ENCODE results near the gene XPNPEP1. TPM values are rescaled to one million over a fixed set of nuclear protein-coding genes. Genes with fewer than 3 reads are reported as not detected.

XPNPEP1 gene
- total and polyA plus RNA-seq, 8 donors = 34.1 to 112 (median 72.8) TPM

GRCh38 chr10:109926061-109926745 is 2.9 kb upstream of the XPNPEP1 start:
- ATAC-seq (no peak), FAIRE-seq (no peak), DNase-seq (no peak)
- H3K27me3 ChIP-seq = no peaks in the 10 kb centered on the region
- no peak overlapping the region for H3K4me3 ChIP-seq
- H3K9me3 ChIP-seq = no peaks in the 10 kb centered on the region
- no peak overlapping the region for H3K27ac ChIP-seq
- intact Hi-C loops (cut with DNase I) = no loop called here
- no peaks in the 10 kb centered on the region for H3K36me3 ChIP-seq
- WGBS, 2 donors = 79 to 88% methylated on average over 10 of the region's 10 CpGs
- H3K4me1 ChIP-seq = peaks cover 7 to 24% (median 15%) of the 10 kb centered on the region in 3 donors
- TF ChIP-seq, protein P1, sequence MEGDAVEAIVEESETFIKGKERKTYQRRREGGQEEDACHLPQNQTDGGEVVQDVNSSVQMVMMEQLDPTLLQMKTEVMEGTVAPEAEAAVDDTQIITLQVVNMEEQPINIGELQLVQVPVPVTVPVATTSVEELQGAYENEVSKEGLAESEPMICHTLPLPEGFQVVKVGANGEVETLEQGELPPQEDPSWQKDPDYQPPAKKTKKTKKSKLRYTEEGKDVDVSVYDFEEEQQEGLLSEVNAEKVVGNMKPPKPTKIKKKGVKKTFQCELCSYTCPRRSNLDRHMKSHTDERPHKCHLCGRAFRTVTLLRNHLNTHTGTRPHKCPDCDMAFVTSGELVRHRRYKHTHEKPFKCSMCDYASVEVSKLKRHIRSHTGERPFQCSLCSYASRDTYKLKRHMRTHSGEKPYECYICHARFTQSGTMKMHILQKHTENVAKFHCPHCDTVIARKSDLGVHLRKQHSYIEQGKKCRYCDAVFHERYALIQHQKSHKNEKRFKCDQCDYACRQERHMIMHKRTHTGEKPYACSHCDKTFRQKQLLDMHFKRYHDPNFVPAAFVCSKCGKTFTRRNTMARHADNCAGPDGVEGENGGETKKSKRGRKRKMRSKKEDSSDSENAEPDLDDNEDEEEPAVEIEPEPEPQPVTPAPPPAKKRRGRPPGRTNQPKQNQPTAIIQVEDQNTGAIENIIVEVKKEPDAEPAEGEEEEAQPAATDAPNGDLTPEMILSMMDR (IDR thresholded peaks at IDR 0.05) = no peak

DNA sequence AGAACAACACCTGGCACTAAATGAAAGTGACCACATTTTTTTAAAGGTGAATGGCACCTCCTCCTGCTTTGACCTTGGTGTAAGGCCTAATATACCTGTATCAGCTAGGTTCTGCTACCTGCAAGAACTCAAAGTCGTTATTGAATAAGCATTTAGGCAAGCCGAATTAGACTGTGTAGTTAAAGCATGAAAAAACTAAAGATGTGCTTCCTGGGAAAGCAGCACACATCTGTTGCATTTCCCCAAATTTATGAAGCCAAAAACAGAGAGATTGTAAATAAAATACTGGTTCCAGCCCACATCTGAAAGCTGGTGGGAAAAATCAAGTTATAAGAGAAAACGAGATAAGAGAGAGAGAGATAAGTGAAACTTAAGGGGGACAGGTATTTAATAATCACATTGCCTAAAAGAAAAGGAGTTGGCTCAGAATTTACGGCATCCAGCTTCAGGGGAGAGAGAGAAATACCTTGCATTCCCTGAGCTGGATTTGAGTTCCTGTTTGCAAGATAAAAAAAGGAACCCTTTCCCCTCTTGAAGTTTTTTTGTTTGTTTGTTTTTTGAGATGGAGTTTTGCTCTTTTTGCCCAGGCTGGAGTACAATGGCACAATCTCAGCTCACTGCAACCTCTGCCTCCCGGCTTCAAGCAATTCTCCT is 1.8 kb upstream of the XPNPEP1 start:
- peak in 1 of 4 donors; percentile 5 for ATAC-seq
- WGBS, 2 donors = 22 to 32% methylated on average over 5 of the region's 5 CpGs
- no peak for DNase-seq
- FAIRE-seq = no peak
- H3K4me1 ChIP-seq = peaks cover 7 to 33% (median 21%) of the 10 kb centered on the region in 3 donors
- intact Hi-C loops (cut with DNase I) = no loop called here
- H3K4me3 ChIP-seq = no peak overlapping the region
- H3K36me3 ChIP-seq = no peaks in the 10 kb centered on the region
- no peaks in the 10 kb centered on the region for H3K9me3 ChIP-seq
- TF ChIP-seq, protein P1 (IDR thresholded peaks at IDR 0.05) = no peak
- H3K27ac ChIP-seq = peak overlapping the region in 3 of 4 donors; percentile 11 to 32 (median 14)
- no peaks in the 10 kb centered on the region for H3K27me3 ChIP-seq

DNA sequence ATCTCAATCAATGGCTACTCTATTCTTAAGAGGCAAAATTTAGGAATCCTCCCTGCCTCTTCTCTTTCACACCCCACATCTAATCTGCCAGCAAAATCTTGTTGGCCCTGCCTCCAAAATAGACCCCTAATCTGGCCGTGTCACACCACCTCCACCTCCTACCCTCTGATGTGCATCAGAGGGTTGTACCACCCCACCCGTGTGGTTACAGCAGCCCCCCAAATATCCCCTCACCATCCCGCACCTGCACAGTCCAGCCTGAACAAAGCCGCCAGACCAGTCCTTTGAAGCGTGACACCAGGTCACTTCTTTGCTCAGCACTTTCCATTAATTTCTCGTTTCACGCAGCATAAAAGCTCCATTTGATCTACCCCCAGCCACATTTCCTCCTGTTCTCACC is 776 bp upstream of the XPNPEP1 start:
- TF ChIP-seq, protein P1 (IDR thresholded peaks at IDR 0.05) = no peak
- H3K4me3 ChIP-seq = peak overlapping the region in 2 of 4 donors; percentile 88 to 96
- no peaks in the 10 kb centered on the region for H3K9me3 ChIP-seq
- H3K27me3 ChIP-seq = no peaks in the 10 kb centered on the region
- peak overlapping the region in 3 of 4 donors; percentile 32 to 98 (median 45) for H3K27ac ChIP-seq
- 89 to 95% methylated on average over 7 of the region's 7 CpGs for WGBS, 2 donors
- no peak for ATAC-seq
- peaks cover 12 to 41% (median 30%) of the 10 kb centered on the region in 3 donors for H3K4me1 ChIP-seq
- no peaks in the 10 kb centered on the region for H3K36me3 ChIP-seq
- no peak for FAIRE-seq
- intact Hi-C loops (cut with DNase I) = no loop called here
- no peak for DNase-seq

DNA sequence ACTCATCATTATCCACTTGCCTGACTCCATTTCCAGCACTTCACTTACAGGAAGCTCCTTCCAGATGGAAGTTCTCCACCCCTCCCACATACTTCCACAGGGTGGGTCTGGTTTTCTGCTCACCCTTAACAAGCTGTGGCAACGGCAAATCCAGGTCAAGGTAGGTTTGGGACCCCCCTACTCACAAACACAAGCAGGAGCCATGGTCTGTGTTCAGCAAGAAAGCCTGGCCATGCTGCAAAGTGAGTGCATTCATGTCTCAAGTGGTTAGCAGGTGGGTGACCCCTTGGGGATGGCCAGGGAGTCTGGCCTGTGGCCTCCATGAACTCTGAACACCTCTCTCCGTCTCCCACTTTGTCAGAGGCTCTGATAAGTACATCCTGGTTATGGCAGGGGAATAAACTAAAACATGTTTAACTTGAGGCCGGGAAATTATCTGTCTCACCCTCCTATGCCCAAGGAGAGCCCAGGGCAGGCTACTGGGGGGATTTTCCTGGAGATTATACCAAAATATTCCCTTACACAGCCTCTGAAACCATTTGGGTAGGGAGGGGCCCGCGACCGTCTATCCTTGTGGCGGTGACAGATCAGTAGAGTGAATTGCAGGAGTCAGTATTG is 844 bp downstream of the XPNPEP1 start:
- intact Hi-C loops (cut with DNase I) = no loop called here
- WGBS, 2 donors = 5 to 12% methylated on average over 7 of the region's 7 CpGs

More for the DNA sequence above, 844 bp downstream of the XPNPEP1 start:
- H3K27me3 ChIP-seq = no peaks in the 10 kb centered on the region
- DNase-seq (no peak), ATAC-seq (peak in 3 of 4 donors; percentile 2 to 24 (median 13)), FAIRE-seq (no peak)
- H3K27ac ChIP-seq = peak overlapping the region; percentile 91 to 98 (median 96)
- no peaks in the 10 kb centered on the region for H3K9me3 ChIP-seq
- no peaks in the 10 kb centered on the region for H3K36me3 ChIP-seq
- TF ChIP-seq, protein P1 (IDR thresholded peaks at IDR 0.05) = no peak
- peak overlapping the region; percentile 72 to 96 (median 82) for H3K4me3 ChIP-seq
- H3K4me1 ChIP-seq = peaks cover 18 to 41% (median 31%) of the 10 kb centered on the region in 3 donors
